Hematopoietic multipotent progenitor cell (in vitro differentiated cells): Measurements from ENCODE around the gene GLIPR1. TPM values are rescaled to one million over a fixed set of nuclear protein-coding genes. Genes with fewer than 3 reads are reported as not detected.
"Not testable (repeated sequence)": the region's sequence is repeated elsewhere in the genome, so short reads cannot be mapped to it uniquely, and the experiment has no call there.

Source experiments
- DNase-seq, 3 donors: peaks; one replicate each; pipeline ENCODE4 v3.0.0-alpha.2; 2011 to 2015; ENCODE audit warnings: low read depth in 2 of 3, low spot score in 2 of 3
- total RNA-seq: library from RNA; depleted of rRNA; stranded (reverse); fragments of >200 nt; gene quantifications from one replicate; pipeline ENCODE4 v1.2.3, GENCODE V29; 2012

The GLIPR1 gene
- 76.7 TPM for total RNA-seq

GRCh38 chr12:75480469-75480949 is at the start of gene GLIPR1:
TSS of gene GLIPR1 (plus strand) at chr12:75480755. CDS start at chr12:75480881, 126 bp downstream.
- DNase-seq, result peak; percentile 64 to 86 (median 69)

- no peak for DNase-seq
Observed at GRCh38 chr12:75432924-75433323, 47.6 kb upstream of the GLIPR1 start.

- peak in 1 of 3 donors; percentile 54 for DNase-seq
Observed at GRCh38 chr12:75437564-75437963, 43.0 kb upstream of the GLIPR1 start.

- DNase-seq, result no peak
Observed at GRCh38 chr12:75438059-75438754, 42.3 kb upstream of the GLIPR1 start.

- DNase-seq, result no peak
Observed at GRCh38 chr12:75439048-75439447, 41.5 kb upstream of the GLIPR1 start.

GRCh38 chr12:75439930-75440329 is 40.6 kb upstream of the GLIPR1 start:
- no peak for DNase-seq

- not testable (repeated sequence) for DNase-seq
Observed at GRCh38 chr12:75441687-75442449, 38.7 kb upstream of the GLIPR1 start.

GRCh38 chr12:75442454-75442853 is 38.1 kb upstream of the GLIPR1 start:
- not testable (repeated sequence) for DNase-seq

GRCh38 chr12:75443709-75444108 is 36.8 kb upstream of the GLIPR1 start:
- DNase-seq, result no peak

- peak in 1 of 3 donors; percentile 25 for DNase-seq
Observed at GRCh38 chr12:75444429-75445136, 36.0 kb upstream of the GLIPR1 start.

GRCh38 chr12:75445137-75445507 is 35.4 kb upstream of the GLIPR1 start:
- not testable (repeated sequence) for DNase-seq

- no peak for DNase-seq
Observed at GRCh38 chr12:75446857-75447256, 33.7 kb upstream of the GLIPR1 start.

GRCh38 chr12:75447691-75448393 is 32.7 kb upstream of the GLIPR1 start:
- no peak for DNase-seq

- no peak for DNase-seq
Observed at GRCh38 chr12:75452675-75453330, 27.8 kb upstream of the GLIPR1 start.

- no peak for DNase-seq
Observed at GRCh38 chr12:75455839-75456238, 24.7 kb upstream of the GLIPR1 start.

- peak in 1 of 3 donors; percentile 65 for DNase-seq
Observed at GRCh38 chr12:75457191-75457590, 23.4 kb upstream of the GLIPR1 start.

- peak in 1 of 3 donors; percentile 16 for DNase-seq
Observed at GRCh38 chr12:75457866-75458265, 22.7 kb upstream of the GLIPR1 start.

GRCh38 chr12:75459755-75460154 is 20.8 kb upstream of the GLIPR1 start:
- DNase-seq, result no peak

- no peak for DNase-seq
Observed at GRCh38 chr12:75460204-75460603, 20.4 kb upstream of the GLIPR1 start.
